ENCODE measurements around the gene PRLR. TPM values are rescaled to one million over a fixed set of nuclear protein-coding genes. Genes with fewer than 3 reads are reported as not detected.

The PRLR gene
- total RNA-seq, 6 experiments from 2014 or later: 7.4 to 26.8 (median 15.1) TPM

GRCh38 chr5:35199886-35200285 lies 30.4 kb downstream of the PRLR start:
- no peaks in the 10 kb centered on the region for H3K9me3 ChIP-seq
- ATAC-seq (no peak), DNase-seq (no peak)
- TF ChIP-seq POLR2A (IDR thresholded peaks at IDR 0.05) (no peak), CTCF (IDR thresholded peaks at IDR 0.05) (no peak)
- no peaks in the 10 kb centered on the region for H3K36me3 ChIP-seq
- H3K27ac ChIP-seq: no peak overlapping the region
- H3K4me1 ChIP-seq: peaks cover 0 to 17% (median 7%) of the 10 kb centered on the region in 4 donors
- 86% methylated on average over 3 of the region's 3 CpGs for WGBS (ENCODE audit: insufficient coverage, low coverage, low lambda C conversion rate, missing lambda C conversion rate)
- H3K4me3 ChIP-seq: no peak overlapping the region
- H3K27me3 ChIP-seq: no peaks in the 10 kb centered on the region
- intact Hi-C loops (cut with DNase I): no loop called here

GRCh38 chr5:35198686-35199085 lies 31.6 kb downstream of the PRLR start:
- Histone ChIP-seq H3K4me1 (peaks cover 0 to 17% (median 7%) of the 10 kb centered on the region in 4 donors), H3K4me3 (no peak overlapping the region), H3K27ac (no peak overlapping the region), H3K27me3 (no peaks in the 10 kb centered on the region), H3K36me3 (no peaks in the 10 kb centered on the region), H3K9me3 (no peaks in the 10 kb centered on the region)
- intact Hi-C loops (cut with DNase I): no loop called here
- WGBS (ENCODE audit: insufficient coverage, low coverage, low lambda C conversion rate, missing lambda C conversion rate): 68% methylated on average over 4 of the region's 4 CpGs
- peak in 2 of 4 donors; percentile 5 to 8 for ATAC-seq
- no peak for TF ChIP-seq CTCF (IDR thresholded peaks at IDR 0.05)
- TF ChIP-seq POLR2A (IDR thresholded peaks at IDR 0.05): no peak
- no peak for DNase-seq

- H3K4me1 ChIP-seq: peaks cover 0 to 17% (median 7%) of the 10 kb centered on the region in 4 donors
- no peaks in the 10 kb centered on the region for H3K9me3 ChIP-seq
- intact Hi-C loops (cut with DNase I): no loop called here
- TF ChIP-seq POLR2A (IDR thresholded peaks at IDR 0.05) (no peak), CTCF (IDR thresholded peaks at IDR 0.05) (no peak)
- ATAC-seq (peak; percentile 91 to 95 (median 93)), DNase-seq (peak; percentile 83 to 87 (median 83))
- WGBS (ENCODE audit: insufficient coverage, low coverage, low lambda C conversion rate, missing lambda C conversion rate): 8% methylated on average over 5 of the region's 5 CpGs
- no peak overlapping the region for H3K4me3 ChIP-seq
- no peaks in the 10 kb centered on the region for H3K36me3 ChIP-seq
- H3K27me3 ChIP-seq: no peaks in the 10 kb centered on the region
- H3K27ac ChIP-seq: no peak overlapping the region
Observed at GRCh38 chr5:35198075-35198474, 32.2 kb downstream of the PRLR start.

GRCh38 chr5:35197351-35197750 lies 32.9 kb downstream of the PRLR start:
- Histone ChIP-seq H3K27me3 (no peaks in the 10 kb centered on the region), H3K36me3 (no peaks in the 10 kb centered on the region), H3K27ac (no peak overlapping the region), H3K4me3 (no peak overlapping the region), H3K4me1 (peaks cover 0 to 17% (median 7%) of the 10 kb centered on the region in 4 donors), H3K9me3 (no peaks in the 10 kb centered on the region)
- DNase-seq (no peak), ATAC-seq (no peak)
- TF ChIP-seq POLR2A (IDR thresholded peaks at IDR 0.05) (no peak), CTCF (IDR thresholded peaks at IDR 0.05) (no peak)
- intact Hi-C loops (cut with DNase I): no loop called here
- WGBS (ENCODE audit: insufficient coverage, low coverage, low lambda C conversion rate, missing lambda C conversion rate): 94% methylated on average over 3 of the region's 3 CpGs

GRCh38 chr5:35195472-35195852 lies 34.8 kb downstream of the PRLR start:
- intact Hi-C loops (cut with DNase I): no loop called here
- Histone ChIP-seq H3K27me3 (no peaks in the 10 kb centered on the region), H3K4me3 (no peak overlapping the region), H3K9me3 (no peaks in the 10 kb centered on the region), H3K4me1 (peaks cover 0 to 17% (median 7%) of the 10 kb centered on the region in 4 donors), H3K36me3 (no peaks in the 10 kb centered on the region), H3K27ac (no peak overlapping the region)
- ATAC-seq: no peak
- no peak for DNase-seq
- TF ChIP-seq POLR2A (IDR thresholded peaks at IDR 0.05) (no peak), CTCF (IDR thresholded peaks at IDR 0.05) (no peak)
- WGBS (ENCODE audit: insufficient coverage, low coverage, low lambda C conversion rate, missing lambda C conversion rate): 91% methylated on average over 5 of the region's 5 CpGs

Data from right lobe of liver (tissue), 6 donors.